MCF 10A (cell line): Measurements from ENCODE around the gene RNF6. TPM values are rescaled to one million over a fixed set of nuclear protein-coding genes. Genes with fewer than 3 reads are reported as not detected.

Experiments
- BruUV-seq: library from RNA; stranded (reverse); fragments of 400-500 nt; replicated peaks from 2 replicates; lab custom pipeline; 2021; lab: Mats Ljungman, UMichigan
- CTCF ChIA-PET: fragments of 300-600 bp; sonication (Branson Sonifier 250); formaldehyde crosslinking; extraction: SDS; loops from one replicate; lab custom pipeline; 2021; ENCODE audit warnings: antibody characterized with exemption, inconsistent platforms; lab: Yijun Ruan, JAX
- POLR2A ChIA-PET: fragments of 300-600, 350-650 bp; sonication (Branson Sonifier 250); formaldehyde crosslinking; extraction: SDS; loops from one replicate; lab custom pipeline; 2020; ENCODE audit warnings: antibody characterized with exemption, inconsistent platforms; lab: Yijun Ruan, JAX
- DNase-seq: peaks from one replicate; pipeline ENCODE4 v3.0.0-alpha.2; 2018; ENCODE audit not compliant: unreplicated experiment
- H3K27ac Mint-ChIP-seq: one replicate; pipeline ENCODE4 v1.8.0; 2022; ENCODE audit warnings: mild to moderate bottlenecking, low read depth, mixed read lengths; ENCODE audit not compliant: unreplicated experiment
- H3K27me3 Mint-ChIP-seq: one replicate; pipeline ENCODE4 v1.8.0; 2022; ENCODE audit warnings: mixed read lengths; ENCODE audit not compliant: insufficient read depth, unreplicated experiment
- H3K36me3 Mint-ChIP-seq: one replicate; pipeline ENCODE4 v1.8.0; 2022; ENCODE audit warnings: mild to moderate bottlenecking, moderate library complexity, mixed read lengths; ENCODE audit not compliant: insufficient read depth, unreplicated experiment
- H3K4me1 Mint-ChIP-seq: one replicate; pipeline ENCODE4 v1.8.0; 2022; ENCODE audit warnings: mixed read lengths; ENCODE audit not compliant: insufficient read depth, unreplicated experiment
- H3K4me3 Mint-ChIP-seq: one replicate; pipeline ENCODE4 v1.8.0; 2022; ENCODE audit warnings: mild to moderate bottlenecking, moderate library complexity, mixed read lengths; ENCODE audit not compliant: unreplicated experiment
- H3K9me3 Mint-ChIP-seq: one replicate; pipeline ENCODE4 v1.8.0; 2022; ENCODE audit warnings: mixed read lengths; ENCODE audit not compliant: unreplicated experiment
- CTCF ChIP-seq: fragments of 200-600 bp; IDR thresholded peaks from one replicate; pipeline ENCODE4 v1.8.0; 2022; ENCODE audit warnings: antibody characterized with exemption, mild to moderate bottlenecking; ENCODE audit not compliant: unreplicated experiment
- intact Hi-C: fragments of 100-400 bp; cut with micrococcal nuclease; formaldehyde crosslinking; loops from 2 replicates; pipeline ENCODE4 v1.14.1; 2022
- total RNA-seq: library from RNA; stranded (reverse); gene quantifications from 2 replicates; pipeline ENCODE4 v1.2.3, GENCODE V29; 2022

RNF6 gene
- total RNA-seq, 1 experiment from 2014 or later, result 81.9 TPM

- Mint-ChIP-seq H3K36me3 (no peaks in the 10 kb centered on the region), H3K4me3 (no peak overlapping the region), H3K27me3 (no peaks in the 10 kb centered on the region), H3K9me3 (no peaks in the 10 kb centered on the region), H3K4me1 (no peaks in the 10 kb centered on the region), H3K27ac (no peak overlapping the region)
- BruUV-seq, result no TSS peak
- DNase-seq, result no peak
- no peak for TF ChIP-seq CTCF
- CTCF ChIA-PET, result interaction anchor here (0.9 kb wide), 1 partner anchor 8 kb away, joined by 4 read pairs; no protein-coding TSS in a partner anchor
- intact Hi-C loops, result no loop called here
- POLR2A ChIA-PET, result interaction anchor here (2.3 kb wide), 1 partner anchor 24 kb away, joined by 7 read pairs; the partner anchor contains the start of gene RNF6
Measured at GRCh38 chr13:26247011-26247410, 24.9 kb upstream of the RNF6 start.

DNA sequence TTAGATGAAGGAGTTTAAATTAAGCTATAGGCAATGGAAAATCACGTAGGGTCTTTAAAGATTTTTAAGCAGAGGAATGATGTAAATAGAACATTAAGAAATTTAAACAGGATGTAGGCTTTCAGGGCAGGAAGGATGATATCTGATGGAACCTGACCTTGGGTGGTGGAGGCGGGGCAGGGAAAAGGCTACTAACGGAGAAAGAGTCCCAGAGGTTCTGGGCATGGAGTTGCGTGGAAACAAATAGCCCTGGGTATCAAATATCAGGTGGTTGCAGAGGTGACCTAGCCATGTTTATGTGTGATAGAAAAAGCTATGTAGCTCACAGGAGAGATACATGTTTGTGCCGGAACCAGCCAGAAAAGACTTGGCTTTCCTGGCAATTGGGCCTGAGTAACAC, 24.0 kb upstream of the RNF6 start:
- intact Hi-C loops, result no loop called here
- Mint-ChIP-seq H3K4me3 (no peak overlapping the region), H3K27me3 (no peaks in the 10 kb centered on the region), H3K27ac (no peak overlapping the region), H3K9me3 (no peaks in the 10 kb centered on the region), H3K36me3 (no peaks in the 10 kb centered on the region), H3K4me1 (no peaks in the 10 kb centered on the region)
- no peak for DNase-seq
- ChIA-PET CTCF (interaction anchor here (1.0 to 1.1 kb wide), 2 partner anchors 10 to 27 kb away, joined by 3 to 4 read pairs; no protein-coding TSS in a partner anchor), POLR2A (interaction anchor here (2.3 kb wide), 1 partner anchor 23 kb away, joined by 7 read pairs; the partner anchor contains the start of gene RNF6)
- no TSS peak for BruUV-seq
- no peak for TF ChIP-seq CTCF

DNA sequence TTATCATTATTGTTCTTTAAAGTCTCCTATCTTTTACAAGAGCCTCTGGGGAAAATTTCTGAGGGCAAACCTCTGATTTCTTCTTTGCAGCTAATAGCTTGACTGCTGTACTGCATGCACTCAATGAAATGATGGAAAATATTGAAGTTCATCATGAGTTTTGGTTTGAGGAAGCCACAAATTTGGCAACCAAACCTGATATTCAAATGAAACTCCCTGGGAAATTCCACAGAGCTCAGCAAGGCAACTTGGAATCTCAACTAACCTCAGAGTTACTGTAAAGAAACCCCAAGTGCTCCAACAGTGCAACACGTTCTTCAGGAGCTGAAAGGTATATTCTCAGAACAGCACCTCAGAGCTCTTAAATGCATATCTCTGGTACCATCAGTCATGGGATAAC, 14.2 kb upstream of the RNF6 start:
- no peak overlapping the region for H3K4me3 Mint-ChIP-seq
- intact Hi-C loops, result no loop called here
- TF ChIP-seq CTCF, result no peak
- H3K36me3 Mint-ChIP-seq, result no peaks in the 10 kb centered on the region
- POLR2A ChIA-PET, result interaction anchor here (2.1 kb wide), 1 partner anchor 14 kb away, joined by 13 read pairs; the partner anchor contains the start of gene RNF6
- no TSS peak for BruUV-seq
- no peaks in the 10 kb centered on the region for H3K9me3 Mint-ChIP-seq
- CTCF ChIA-PET, result interaction anchor here (0.7 to 1.7 kb wide), 3 partner anchors 52 to 377 kb away, joined by 3 to 4 read pairs (median 4); no protein-coding TSS in a partner anchor
- H3K27me3 Mint-ChIP-seq, result peaks cover 24% of the 10 kb centered on the region
- no peak for DNase-seq
- no peaks in the 10 kb centered on the region for H3K4me1 Mint-ChIP-seq
- no peak overlapping the region for H3K27ac Mint-ChIP-seq

DNA sequence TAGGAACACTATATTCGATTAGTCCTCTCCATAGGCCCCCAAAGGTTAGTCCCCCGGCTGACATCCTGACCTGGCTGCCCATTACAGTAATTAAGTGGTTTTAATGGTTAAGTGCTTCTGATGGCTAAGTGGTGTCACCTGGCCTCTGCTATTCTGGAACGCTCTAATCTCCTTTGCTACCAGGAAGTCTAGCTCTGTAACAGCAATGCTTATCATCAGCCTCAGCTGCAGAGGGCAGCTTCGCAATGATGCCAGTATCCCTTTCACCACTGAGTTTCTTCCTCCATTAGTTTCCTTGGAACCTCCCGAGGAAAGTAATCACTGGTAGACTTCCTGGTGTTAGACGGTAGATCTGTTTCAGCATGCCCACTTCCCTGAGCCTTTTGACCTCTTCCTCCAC, 8.6 kb upstream of the RNF6 start:
- TF ChIP-seq CTCF, result no peak
- H3K27me3 Mint-ChIP-seq, result peaks cover 8% of the 10 kb centered on the region
- POLR2A ChIA-PET, result interaction anchor here (1.0 kb wide), 1 partner anchor 9 kb away, joined by 5 read pairs; the partner anchor contains the start of gene RNF6
- H3K4me3 Mint-ChIP-seq, result no peak overlapping the region
- DNase-seq, result no peak
- no peaks in the 10 kb centered on the region for H3K4me1 Mint-ChIP-seq
- no peaks in the 10 kb centered on the region for H3K9me3 Mint-ChIP-seq
- H3K36me3 Mint-ChIP-seq, result no peaks in the 10 kb centered on the region
- intact Hi-C loops, result no loop called here
- BruUV-seq, result no TSS peak
- CTCF ChIA-PET, result no interaction called here
- H3K27ac Mint-ChIP-seq, result no peak overlapping the region
